Stomach smooth muscle (tissue), 2 donors: ENCODE results near the gene CRYBG1.
"Not testable (repeated sequence)": the region's sequence is repeated elsewhere in the genome, so short reads cannot be mapped to it uniquely, and the experiment has no call there.

Source experiments
- H3K27ac ChIP-seq: one replicate; pipeline ENCODE4 v1.7.0; 2013; ENCODE audit warnings: mild to moderate bottlenecking, low read length, inconsistent platforms
- H3K27me3 ChIP-seq, 2 donors: one replicate each; pipeline ENCODE4 v1.7.0; 2013; ENCODE audit warnings: low read length in 2 of 2; ENCODE audit not compliant: insufficient read depth in 2 of 2, control insufficient read depth in 1 of 2
- H3K36me3 ChIP-seq, 2 donors: one replicate each; pipeline ENCODE4 v1.7.0; 2013; ENCODE audit warnings: low read length in 2 of 2; ENCODE audit not compliant: control insufficient read depth in 2 of 2, insufficient read depth in 2 of 2
- H3K4me1 ChIP-seq: one replicate; pipeline ENCODE4 v1.7.0; 2013; ENCODE audit warnings: low read length; ENCODE audit not compliant: control insufficient read depth, insufficient read depth
- H3K4me3 ChIP-seq, 2 donors: one replicate each; pipeline ENCODE4 v1.7.0; 2013; ENCODE audit warnings: low read length in 2 of 2
- H3K9ac ChIP-seq, 2 donors: one replicate each; pipeline ENCODE4 v1.7.0; 2013; ENCODE audit warnings: low read length in 2 of 2, mild to moderate bottlenecking in 1 of 2
- H3K9me3 ChIP-seq, 2 donors: one replicate each; pipeline ENCODE4 v1.7.0; 2013; ENCODE audit warnings: low read length in 2 of 2; ENCODE audit not compliant: control insufficient read depth in 2 of 2
- donor health status: healthy.
- donor health status: Pancreatic carcinoma.

Gene CRYBG1

GRCh38 chr6:106553440-106553839 lies 192.9 kb downstream of the CRYBG1 start:
- H3K4me3 ChIP-seq = no peak overlapping the region
- no peaks in the 10 kb centered on the region for H3K9me3 ChIP-seq
- no peak overlapping the region for H3K27ac ChIP-seq
- H3K27me3 ChIP-seq = peaks cover 0 to 2% of the 10 kb centered on the region in 2 donors
- H3K36me3 ChIP-seq = no peaks in the 10 kb centered on the region
- H3K4me1 ChIP-seq = no peaks in the 10 kb centered on the region
- no peak overlapping the region for H3K9ac ChIP-seq

- no peak overlapping the region for H3K9ac ChIP-seq
- H3K9me3 ChIP-seq = no peaks in the 10 kb centered on the region
- H3K4me1 ChIP-seq = no peaks in the 10 kb centered on the region
- no peaks in the 10 kb centered on the region for H3K36me3 ChIP-seq
- H3K4me3 ChIP-seq = no peak overlapping the region
- no peaks in the 10 kb centered on the region for H3K27me3 ChIP-seq
- H3K27ac ChIP-seq = no peak overlapping the region
Measured at GRCh38 chr6:106555767-106556166, 195.2 kb downstream of the CRYBG1 start.

DNA sequence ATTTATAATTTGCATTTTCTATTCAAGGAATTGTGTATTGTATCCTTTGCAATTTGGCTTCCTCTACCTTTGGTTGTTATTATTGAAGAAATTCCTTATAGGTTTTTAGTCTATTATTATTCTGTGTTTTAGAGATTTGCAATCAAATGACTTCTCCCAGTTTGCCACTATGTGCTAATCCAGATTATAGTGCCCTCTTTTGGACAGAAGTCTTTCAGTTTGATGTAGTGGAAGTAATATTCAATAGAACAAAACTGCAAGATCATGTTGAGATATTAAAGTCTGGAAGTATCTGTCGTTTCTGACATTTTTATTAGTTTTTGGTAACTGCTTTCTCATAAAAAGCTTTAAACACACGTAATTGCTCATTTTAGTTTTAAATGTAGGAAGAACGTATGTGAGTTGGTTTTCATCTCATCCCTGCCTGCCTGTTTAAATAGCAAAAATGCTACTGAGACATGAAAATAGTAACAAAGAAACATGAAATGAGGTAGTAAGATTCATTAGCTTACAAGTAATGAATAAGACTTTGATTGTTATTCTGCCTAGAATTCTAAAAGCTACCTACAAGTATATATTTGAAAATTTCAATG lies 195.9 kb downstream of the CRYBG1 start:
- no peak overlapping the region for H3K9ac ChIP-seq
- no peak overlapping the region for H3K27ac ChIP-seq
- H3K4me1 ChIP-seq = no peaks in the 10 kb centered on the region
- H3K27me3 ChIP-seq = no peaks in the 10 kb centered on the region
- no peaks in the 10 kb centered on the region for H3K9me3 ChIP-seq
- no peaks in the 10 kb centered on the region for H3K36me3 ChIP-seq
- H3K4me3 ChIP-seq = no peak overlapping the region

- H3K9me3 ChIP-seq = no peaks in the 10 kb centered on the region
- no peak overlapping the region for H3K9ac ChIP-seq
- no peak overlapping the region for H3K4me3 ChIP-seq
- no peaks in the 10 kb centered on the region for H3K36me3 ChIP-seq
- H3K27ac ChIP-seq = no peak overlapping the region
- no peaks in the 10 kb centered on the region for H3K4me1 ChIP-seq
- no peaks in the 10 kb centered on the region for H3K27me3 ChIP-seq
Measured at GRCh38 chr6:106557837-106558236, 197.3 kb downstream of the CRYBG1 start.

DNA sequence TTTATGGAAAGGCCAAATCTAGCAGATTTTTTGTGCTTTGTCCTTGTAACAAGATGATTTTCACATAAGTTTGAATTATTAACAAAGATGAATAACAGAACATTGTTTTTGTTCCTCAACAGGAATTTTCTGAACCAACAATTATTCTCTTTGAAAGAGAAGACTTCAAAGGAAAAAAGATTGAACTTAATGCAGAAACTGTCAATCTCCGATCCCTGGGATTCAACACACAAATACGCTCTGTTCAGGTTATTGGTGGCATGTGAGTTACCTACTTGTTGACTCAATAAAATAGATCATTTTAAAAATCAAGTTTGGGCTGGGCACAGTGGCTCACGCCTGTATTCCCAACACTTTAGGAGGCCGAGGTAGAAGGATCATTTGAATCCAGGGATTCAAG lies 197.8 kb downstream of the CRYBG1 start:
- no peaks in the 10 kb centered on the region for H3K4me1 ChIP-seq
- H3K27me3 ChIP-seq = no peaks in the 10 kb centered on the region
- no peak overlapping the region for H3K9ac ChIP-seq
- no peaks in the 10 kb centered on the region for H3K9me3 ChIP-seq
- no peaks in the 10 kb centered on the region for H3K36me3 ChIP-seq
- H3K4me3 ChIP-seq = no peak overlapping the region
- no peak overlapping the region for H3K27ac ChIP-seq

DNA sequence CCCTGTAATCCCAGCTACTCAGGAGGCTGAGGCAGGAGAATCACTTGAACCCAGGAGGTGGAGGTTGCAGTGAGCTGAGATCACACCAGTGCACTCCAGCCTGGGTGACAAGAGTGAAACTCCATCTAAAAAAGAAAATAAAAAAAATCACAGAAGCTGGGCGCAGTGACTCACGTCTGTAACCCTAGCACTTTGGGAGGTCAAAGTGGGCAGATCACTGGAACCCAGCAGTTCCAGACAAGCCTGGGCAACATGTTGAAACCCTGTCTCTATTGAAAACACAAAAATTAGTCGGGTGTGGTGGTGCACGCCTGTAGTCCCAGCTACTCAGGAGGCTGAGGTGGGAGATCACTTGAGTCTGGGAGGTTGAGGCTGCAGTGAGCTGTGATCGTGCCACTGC lies 199.1 kb downstream of the CRYBG1 start:
- not testable (repeated sequence) for H3K9me3 ChIP-seq, H3K27ac ChIP-seq, H3K4me3 ChIP-seq, H3K9ac ChIP-seq, H3K36me3 ChIP-seq, H3K4me1 ChIP-seq, H3K27me3 ChIP-seq

DNA sequence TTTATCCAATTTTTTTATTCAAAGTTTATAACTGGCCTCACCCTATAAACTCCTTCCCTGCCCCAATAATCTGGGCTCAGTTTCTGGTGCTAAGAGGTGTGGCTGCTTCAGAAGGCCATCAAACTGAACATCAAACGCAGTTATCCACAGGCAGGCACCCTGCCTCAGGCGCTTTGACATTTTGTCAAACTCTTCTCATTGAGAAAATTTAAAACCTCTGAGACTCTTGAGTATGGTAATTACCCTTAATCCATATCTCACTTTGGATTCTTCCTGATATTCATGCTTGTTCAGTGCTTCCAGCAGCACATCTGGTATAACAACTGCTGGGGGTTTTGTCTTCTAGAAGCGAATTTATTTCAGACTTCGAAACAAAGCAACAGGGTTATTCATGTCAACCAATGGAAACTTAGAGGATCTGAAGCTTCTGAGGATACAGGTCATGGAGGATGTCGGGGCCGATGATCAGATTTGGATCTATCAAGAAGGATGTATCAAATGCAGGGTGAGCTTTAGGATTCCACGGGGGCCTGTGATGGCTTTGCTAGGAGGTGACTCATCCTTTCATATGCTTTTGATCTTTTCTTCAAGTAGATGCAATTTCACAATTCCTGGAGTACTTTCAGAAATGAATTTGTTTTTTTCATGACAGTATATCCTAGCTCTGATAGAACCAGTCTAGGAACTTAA lies 200.6 kb downstream of the CRYBG1 start:
- peaks cover 0 to 4% of the 10 kb centered on the region in 2 donors for H3K36me3 ChIP-seq

GRCh38 chr6:106561686-106562405 lies 201.3 kb downstream of the CRYBG1 start:
- Histone ChIP-seq H3K4me1 (no peaks in the 10 kb centered on the region), H3K9me3 (no peaks in the 10 kb centered on the region), H3K4me3 (no peak overlapping the region), H3K9ac (no peak overlapping the region), H3K27me3 (no peaks in the 10 kb centered on the region), H3K27ac (no peak overlapping the region), H3K36me3 (peaks cover 0 to 4% of the 10 kb centered on the region in 2 donors)

More for the DNA sequence above, 200.6 kb downstream of the CRYBG1 start:
- Histone ChIP-seq H3K27me3 (no peaks in the 10 kb centered on the region), H3K27ac (no peak overlapping the region), H3K4me1 (no peaks in the 10 kb centered on the region), H3K9ac (no peak overlapping the region), H3K9me3 (no peaks in the 10 kb centered on the region), H3K4me3 (no peak overlapping the region)

GRCh38 chr6:106563614-106564013 lies 203.1 kb downstream of the CRYBG1 start:
- no peaks in the 10 kb centered on the region for H3K4me1 ChIP-seq
- H3K27me3 ChIP-seq = no peaks in the 10 kb centered on the region
- H3K4me3 ChIP-seq = no peak overlapping the region
- peaks cover 0 to 4% of the 10 kb centered on the region in 2 donors for H3K36me3 ChIP-seq
- no peaks in the 10 kb centered on the region for H3K9me3 ChIP-seq
- no peak overlapping the region for H3K9ac ChIP-seq
- H3K27ac ChIP-seq = no peak overlapping the region

GRCh38 chr6:106564476-106564875 lies 204.0 kb downstream of the CRYBG1 start:
- Histone ChIP-seq H3K4me1 (no peaks in the 10 kb centered on the region), H3K36me3 (peaks cover 0 to 4% of the 10 kb centered on the region in 2 donors), H3K27ac (no peak overlapping the region), H3K9ac (no peak overlapping the region), H3K27me3 (no peaks in the 10 kb centered on the region), H3K4me3 (no peak overlapping the region), H3K9me3 (no peaks in the 10 kb centered on the region)

DNA sequence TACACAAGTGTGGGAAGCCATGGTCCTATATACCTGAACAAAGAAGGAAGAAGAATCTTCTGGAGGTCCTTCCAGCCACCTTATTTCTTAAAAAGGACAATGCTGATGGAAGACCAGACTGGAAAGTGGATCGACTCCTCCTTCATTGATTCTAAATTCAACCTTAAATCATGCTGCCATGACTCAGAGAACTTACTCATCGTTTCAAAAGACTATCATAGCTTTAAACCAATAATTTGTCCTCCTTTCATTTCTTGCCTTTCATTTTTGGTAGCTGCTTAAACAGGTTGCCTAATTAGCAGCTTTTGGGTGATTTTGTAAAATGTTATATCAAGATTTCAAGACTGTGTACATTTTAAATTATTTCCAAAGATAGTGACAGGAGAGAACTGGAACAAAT lies 208.0 kb downstream of the CRYBG1 start:
- Histone ChIP-seq H3K9me3 (no peaks in the 10 kb centered on the region), H3K4me1 (no peaks in the 10 kb centered on the region), H3K9ac (no peak overlapping the region), H3K27me3 (no peaks in the 10 kb centered on the region), H3K4me3 (no peak overlapping the region), H3K36me3 (peaks cover 4 to 6% of the 10 kb centered on the region in 2 donors), H3K27ac (no peak overlapping the region)
